ENCODE data around the gene CKS2.

Gene CKS2

DNA sequence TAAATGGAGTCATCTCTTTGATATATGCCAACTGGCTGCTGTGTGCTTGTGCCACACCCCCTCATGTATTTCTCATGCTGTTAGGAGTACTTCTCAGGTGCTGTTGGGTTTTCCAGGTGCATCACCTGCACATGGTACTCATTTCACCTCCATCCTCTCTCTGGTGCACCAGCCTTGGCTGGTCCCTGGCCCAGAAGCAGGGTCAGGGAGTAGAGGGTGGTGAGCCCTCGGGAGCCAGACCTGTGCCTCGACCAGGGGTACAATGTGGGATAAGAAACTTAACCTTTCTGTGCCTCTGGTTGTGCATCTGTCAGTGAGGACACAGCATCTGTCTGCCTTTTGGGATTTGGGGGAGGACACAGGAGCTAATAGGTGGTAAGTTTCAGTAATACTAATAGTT is 45.8 kb downstream of the CKS2 start:
- TF ChIP-seq, protein P1, sequence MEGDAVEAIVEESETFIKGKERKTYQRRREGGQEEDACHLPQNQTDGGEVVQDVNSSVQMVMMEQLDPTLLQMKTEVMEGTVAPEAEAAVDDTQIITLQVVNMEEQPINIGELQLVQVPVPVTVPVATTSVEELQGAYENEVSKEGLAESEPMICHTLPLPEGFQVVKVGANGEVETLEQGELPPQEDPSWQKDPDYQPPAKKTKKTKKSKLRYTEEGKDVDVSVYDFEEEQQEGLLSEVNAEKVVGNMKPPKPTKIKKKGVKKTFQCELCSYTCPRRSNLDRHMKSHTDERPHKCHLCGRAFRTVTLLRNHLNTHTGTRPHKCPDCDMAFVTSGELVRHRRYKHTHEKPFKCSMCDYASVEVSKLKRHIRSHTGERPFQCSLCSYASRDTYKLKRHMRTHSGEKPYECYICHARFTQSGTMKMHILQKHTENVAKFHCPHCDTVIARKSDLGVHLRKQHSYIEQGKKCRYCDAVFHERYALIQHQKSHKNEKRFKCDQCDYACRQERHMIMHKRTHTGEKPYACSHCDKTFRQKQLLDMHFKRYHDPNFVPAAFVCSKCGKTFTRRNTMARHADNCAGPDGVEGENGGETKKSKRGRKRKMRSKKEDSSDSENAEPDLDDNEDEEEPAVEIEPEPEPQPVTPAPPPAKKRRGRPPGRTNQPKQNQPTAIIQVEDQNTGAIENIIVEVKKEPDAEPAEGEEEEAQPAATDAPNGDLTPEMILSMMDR (conservative IDR thresholded peaks at IDR 0.05; ENCODE audit: low read depth, low read length), result no peak
- DNase-seq (ENCODE audit: low read depth), result no peak
- no peak overlapping the region for H3K4me3 ChIP-seq (ENCODE audit: low read depth, low read length)

DNA sequence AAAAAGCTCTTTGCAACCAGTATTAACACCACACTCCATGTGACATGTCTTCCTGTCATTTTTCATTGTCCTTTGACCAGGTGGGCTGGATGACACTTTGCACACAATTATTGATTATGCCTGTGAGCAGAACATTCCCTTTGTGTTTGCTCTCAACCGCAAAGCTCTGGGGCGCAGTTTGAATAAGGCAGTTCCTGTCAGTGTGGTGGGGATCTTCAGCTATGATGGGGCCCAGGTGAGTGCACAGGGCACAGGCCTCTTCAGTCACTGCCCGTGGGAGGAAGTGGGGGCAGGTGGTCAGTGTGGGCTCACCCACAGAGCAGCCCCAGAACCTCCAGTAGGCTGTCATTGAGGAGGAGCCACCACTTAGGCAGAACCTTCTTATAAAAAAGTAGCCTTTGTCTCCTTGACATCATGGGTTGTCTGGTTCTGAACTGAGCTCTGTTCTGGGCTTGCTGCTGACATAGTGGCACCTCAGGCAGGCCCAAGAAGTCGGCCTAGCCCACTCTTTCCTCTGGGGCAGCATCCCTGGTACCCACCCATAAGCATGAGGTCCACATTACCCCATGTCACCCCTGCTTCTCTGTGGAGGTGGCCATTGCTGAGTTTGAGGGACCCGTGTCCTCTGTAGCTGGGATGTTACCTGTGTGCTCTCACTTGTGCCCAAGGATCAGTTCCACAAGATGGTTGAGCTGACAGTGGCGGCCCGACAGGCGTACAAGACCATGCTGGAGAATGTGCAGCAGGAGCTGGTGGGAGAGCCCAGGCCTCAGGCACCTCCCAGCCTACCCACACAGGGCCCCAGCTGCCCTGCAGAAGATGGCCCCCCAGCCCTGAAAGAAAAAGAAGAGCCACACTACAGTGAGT is 46.6 kb downstream of the CKS2 start:
- TF ChIP-seq, protein P1 (conservative IDR thresholded peaks at IDR 0.05; ENCODE audit: low read depth, low read length), result no peak
- DNase-seq (ENCODE audit: low read depth), result no peak
- H3K4me3 ChIP-seq (ENCODE audit: low read depth, low read length), result no peak overlapping the region

DNA sequence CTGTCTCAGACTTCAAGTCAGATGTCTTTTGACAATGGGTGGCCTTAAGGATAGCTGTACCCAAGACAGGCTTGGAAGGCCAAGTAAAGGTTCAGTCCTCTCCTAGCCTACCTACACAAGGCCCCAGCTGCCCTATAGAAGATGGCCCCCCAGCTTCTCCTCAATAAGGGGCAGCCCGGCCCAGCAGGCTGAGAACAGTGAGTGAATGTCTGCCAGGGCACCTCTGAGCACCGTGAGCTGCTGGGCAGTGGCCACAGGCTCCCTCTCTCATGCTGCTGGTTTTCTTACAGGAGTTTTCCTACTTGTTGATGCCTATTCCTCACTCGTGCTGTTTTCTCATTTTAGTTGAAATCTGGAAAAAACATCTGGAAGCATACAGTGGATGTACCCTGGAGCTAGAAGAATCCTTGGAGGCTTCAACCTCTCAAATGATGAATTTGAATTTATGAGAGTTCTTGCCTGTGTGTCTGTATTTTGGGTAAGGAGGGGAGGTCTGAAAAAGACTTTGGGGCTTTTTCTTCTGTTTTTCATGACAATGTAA is 47.5 kb downstream of the CKS2 start:
- DNase-seq (ENCODE audit: low read depth), result no peak
- TF ChIP-seq, protein P1 (conservative IDR thresholded peaks at IDR 0.05; ENCODE audit: low read depth, low read length), result no peak
- no peak overlapping the region for H3K4me3 ChIP-seq (ENCODE audit: low read depth, low read length)

DNA sequence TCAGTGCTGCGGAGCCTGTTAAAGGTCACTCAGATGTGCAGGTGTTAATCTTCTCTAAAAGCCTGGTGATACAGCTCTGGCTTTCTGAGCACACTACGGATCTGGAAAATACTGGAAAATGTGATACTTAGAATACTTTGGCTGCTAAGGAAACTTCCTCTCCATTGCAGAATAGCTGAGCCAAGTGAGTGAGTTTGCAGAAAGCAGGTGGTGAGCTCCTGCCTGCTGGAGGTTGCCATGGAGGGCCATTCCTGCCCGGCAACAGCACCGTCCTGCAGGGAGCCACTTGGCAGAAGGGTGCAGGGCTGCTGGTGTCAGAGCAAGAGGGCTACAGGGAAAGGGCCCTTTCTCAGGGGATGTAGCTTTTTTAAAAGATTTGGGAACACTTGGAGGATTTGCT is 48.0 kb downstream of the CKS2 start:
- H3K4me3 ChIP-seq (ENCODE audit: low read depth, low read length), result no peak overlapping the region
- DNase-seq (ENCODE audit: low read depth), result peak; percentile 30
- TF ChIP-seq, protein P1 (conservative IDR thresholded peaks at IDR 0.05; ENCODE audit: low read depth, low read length), result no peak

DNA sequence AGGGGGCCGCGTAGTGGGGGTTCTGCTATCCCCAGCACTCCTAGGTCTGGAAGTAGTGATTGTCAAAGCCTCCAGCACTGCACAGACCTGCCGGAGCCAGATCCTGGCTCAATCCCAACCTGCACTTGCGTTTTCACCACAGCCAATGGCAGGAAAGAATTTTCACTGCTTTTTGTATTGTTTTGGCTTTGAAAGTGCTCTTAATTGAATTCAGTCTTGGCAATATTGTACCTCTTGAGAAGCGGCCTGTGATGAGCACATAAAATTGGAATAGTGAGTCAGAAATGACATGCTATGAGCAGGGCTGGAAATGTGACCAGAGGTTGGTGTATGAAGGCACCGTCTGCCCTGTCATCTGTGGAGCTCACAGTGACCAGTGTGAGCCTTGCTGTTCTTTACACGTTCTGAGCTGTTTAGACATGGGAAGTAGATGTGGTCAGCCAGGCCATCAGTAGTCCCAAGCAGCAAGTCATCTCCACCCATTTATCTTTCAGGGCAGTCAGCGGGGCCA is 48.8 kb downstream of the CKS2 start:
- no peak for DNase-seq (ENCODE audit: low read depth)
- TF ChIP-seq, protein P1 (conservative IDR thresholded peaks at IDR 0.05; ENCODE audit: low read depth, low read length), result no peak
- H3K4me3 ChIP-seq (ENCODE audit: low read depth, low read length), result no peak overlapping the region

DNA sequence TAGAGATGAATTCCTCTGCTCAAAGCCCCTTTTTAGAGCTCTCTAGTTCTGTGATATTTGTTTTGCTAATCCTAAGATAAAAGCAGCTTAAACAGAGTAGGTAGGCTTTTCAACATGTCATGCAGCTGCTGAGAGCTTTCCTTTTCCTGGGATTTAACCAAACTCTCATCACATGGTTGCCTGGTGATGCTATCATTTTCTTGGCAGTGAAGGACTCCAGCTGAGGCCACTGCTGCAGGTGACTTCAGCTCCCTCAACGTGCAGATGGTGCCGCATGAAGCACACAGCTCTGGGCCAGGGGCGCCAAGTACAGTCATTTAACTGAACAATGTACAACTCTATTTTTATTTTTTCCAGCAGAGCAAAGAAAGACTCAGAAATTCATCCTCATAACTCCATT is 49.5 kb downstream of the CKS2 start:
- no peak for DNase-seq (ENCODE audit: low read depth)
- no peak overlapping the region for H3K4me3 ChIP-seq (ENCODE audit: low read depth, low read length)
- TF ChIP-seq, protein P1 (conservative IDR thresholded peaks at IDR 0.05; ENCODE audit: low read depth, low read length), result no peak

All from choroid plexus epithelial cell (primary cell).